ENCODE data around the gene VPS35L. TPM values are rescaled to one million over a fixed set of nuclear protein-coding genes. Genes with fewer than 3 reads are reported as not detected.

Gene VPS35L
- total and polyA plus RNA-seq, 2 donors (not counting 1 experiment from before 2014, with no cell fraction given), result 17.5 to 62.1 TPM

DNA sequence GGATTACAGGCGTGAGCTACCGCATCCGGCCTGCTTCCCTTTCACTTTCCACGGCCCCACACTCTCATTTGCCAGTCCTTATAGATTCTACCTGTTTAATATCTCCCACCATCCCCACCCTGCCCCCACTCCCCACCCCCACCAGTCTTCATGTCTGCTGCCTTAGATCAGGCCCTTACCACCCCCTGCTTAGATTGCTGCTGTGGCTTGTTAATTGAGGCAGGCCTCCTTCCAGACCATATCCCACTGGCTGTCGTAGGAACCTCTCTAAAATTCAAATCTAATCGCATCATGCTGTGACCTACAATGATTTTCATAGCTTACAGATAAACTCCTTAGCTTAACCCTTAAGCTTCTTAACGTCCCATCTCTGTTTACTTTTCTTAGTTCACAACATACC, 167.5 kb downstream of the VPS35L start:
- H3K4me3 Mint-ChIP-seq, result no peak overlapping the region
- Histone ChIP-seq H3K27me3 (replicated peaks in 1 of 4; ENCODE audit: control extremely low read depth in 1 of 4, control insufficient read depth in 3 of 4, insufficient read depth in 4 of 4, low read length in 3 of 4) (no peaks in the 10 kb centered on the region), H3K4me1 (ENCODE audit: control insufficient read depth in 2 of 2, insufficient read depth in 2 of 2, low read length in 2 of 2) (peaks cover 4 to 5% of the 10 kb centered on the region in 2 donors), H4K20me1 (ENCODE audit: control insufficient read depth, insufficient read depth, low read length, poor library complexity, severe bottlenecking) (no peaks in the 10 kb centered on the region), H3K4me3 (ENCODE audit: control extremely low read depth in 1 of 5, extremely low read depth in 1 of 5, insufficient read depth in 1 of 5, low read depth in 2 of 5, low read length in 4 of 5) (no peak overlapping the region), H3K9ac (ENCODE audit: low read length) (no peak overlapping the region), H3K79me2 (ENCODE audit: control insufficient read depth, insufficient read depth, low read length) (no peaks in the 10 kb centered on the region), H3K4me2 (replicated peaks; ENCODE audit: low read depth, low read length, poor library complexity, severe bottlenecking) (no peak overlapping the region), H2AFZ (ENCODE audit: insufficient read depth, low read depth, low read length, poor library complexity, severe bottlenecking) (no peak overlapping the region), H3K27ac (ENCODE audit: low read length in 2 of 2) (no peak overlapping the region), H3K36me3 (replicated peaks in 1 of 2; ENCODE audit: control extremely low read depth in 1 of 2, control insufficient read depth in 1 of 2, extremely low read depth in 1 of 2, insufficient read depth in 2 of 2, low read length in 1 of 2) (no peaks in the 10 kb centered on the region), H3K9me3 (ENCODE audit: control extremely low read depth in 1 of 3, control insufficient read depth in 2 of 3, insufficient read depth in 1 of 3, low read length in 2 of 3) (no peaks in the 10 kb centered on the region)
- DNase-seq, result no peak
- intact Hi-C loops (cut with micrococcal nuclease), result no loop called here
- ChIA-PET CTCF (no interaction called here), POLR2A (interaction anchor here (0.7 kb wide), 1 partner anchor 22 kb away, joined by 6 read pairs; no protein-coding TSS in a partner anchor)
- H3K4me1 Mint-ChIP-seq, result peaks cover 4% of the 10 kb centered on the region
- no peaks in the 10 kb centered on the region for H3K27me3 Mint-ChIP-seq
- H3K9me3 Mint-ChIP-seq (ENCODE audit: insufficient read depth), result no peaks in the 10 kb centered on the region
- no peak for ATAC-seq (ENCODE audit: low read depth)
- no peak for TF ChIP-seq EZH2 (IDR thresholded peaks at IDR 0.05; ENCODE audit: borderline replicate concordance, insufficient read depth, low read depth, low read length, poor library complexity, severe bottlenecking)
- TF ChIP-seq, protein P1, sequence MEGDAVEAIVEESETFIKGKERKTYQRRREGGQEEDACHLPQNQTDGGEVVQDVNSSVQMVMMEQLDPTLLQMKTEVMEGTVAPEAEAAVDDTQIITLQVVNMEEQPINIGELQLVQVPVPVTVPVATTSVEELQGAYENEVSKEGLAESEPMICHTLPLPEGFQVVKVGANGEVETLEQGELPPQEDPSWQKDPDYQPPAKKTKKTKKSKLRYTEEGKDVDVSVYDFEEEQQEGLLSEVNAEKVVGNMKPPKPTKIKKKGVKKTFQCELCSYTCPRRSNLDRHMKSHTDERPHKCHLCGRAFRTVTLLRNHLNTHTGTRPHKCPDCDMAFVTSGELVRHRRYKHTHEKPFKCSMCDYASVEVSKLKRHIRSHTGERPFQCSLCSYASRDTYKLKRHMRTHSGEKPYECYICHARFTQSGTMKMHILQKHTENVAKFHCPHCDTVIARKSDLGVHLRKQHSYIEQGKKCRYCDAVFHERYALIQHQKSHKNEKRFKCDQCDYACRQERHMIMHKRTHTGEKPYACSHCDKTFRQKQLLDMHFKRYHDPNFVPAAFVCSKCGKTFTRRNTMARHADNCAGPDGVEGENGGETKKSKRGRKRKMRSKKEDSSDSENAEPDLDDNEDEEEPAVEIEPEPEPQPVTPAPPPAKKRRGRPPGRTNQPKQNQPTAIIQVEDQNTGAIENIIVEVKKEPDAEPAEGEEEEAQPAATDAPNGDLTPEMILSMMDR (IDR thresholded peaks at IDR 0.05), result no peak
- WGBS (ENCODE audit: insufficient coverage), result 98% methylated on average over 5 of the region's 7 CpGs
- no peak overlapping the region for H3K27ac Mint-ChIP-seq

DNA sequence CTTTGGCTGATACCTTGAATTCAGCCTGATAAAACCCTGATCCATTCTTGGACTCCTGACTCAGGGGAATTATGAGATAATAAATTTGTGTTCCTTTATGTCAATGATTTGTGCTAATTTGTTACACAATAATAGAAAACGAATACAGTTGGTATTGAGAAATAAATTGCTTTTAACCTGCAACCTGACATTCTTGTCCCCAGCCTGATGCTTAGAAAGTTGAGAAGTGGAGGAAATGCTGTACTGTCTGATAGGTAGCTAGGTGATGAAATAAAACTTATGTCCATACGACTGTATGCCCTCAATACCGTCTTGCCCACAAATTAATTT, 173.1 kb downstream of the VPS35L start:
- DNase-seq, result no peak
- WGBS (ENCODE audit: insufficient coverage), result no CpG with 5 or more reads among the region's 3 CpGs
- no peak overlapping the region for H3K4me3 Mint-ChIP-seq
- no peak for TF ChIP-seq EZH2 (IDR thresholded peaks at IDR 0.05; ENCODE audit: borderline replicate concordance, insufficient read depth, low read depth, low read length, poor library complexity, severe bottlenecking)
- TF ChIP-seq, protein P1 (IDR thresholded peaks at IDR 0.05), result no peak
- H3K4me1 Mint-ChIP-seq, result no peaks in the 10 kb centered on the region
- H3K27ac Mint-ChIP-seq, result no peak overlapping the region
- Histone ChIP-seq H3K79me2 (ENCODE audit: control insufficient read depth, insufficient read depth, low read length) (no peaks in the 10 kb centered on the region), H3K27me3 (replicated peaks in 1 of 4; ENCODE audit: control extremely low read depth in 1 of 4, control insufficient read depth in 3 of 4, insufficient read depth in 4 of 4, low read length in 3 of 4) (no peaks in the 10 kb centered on the region), H3K4me1 (ENCODE audit: control insufficient read depth in 2 of 2, insufficient read depth in 2 of 2, low read length in 2 of 2) (no peaks in the 10 kb centered on the region), H3K36me3 (replicated peaks in 1 of 2; ENCODE audit: control extremely low read depth in 1 of 2, control insufficient read depth in 1 of 2, extremely low read depth in 1 of 2, insufficient read depth in 2 of 2, low read length in 1 of 2) (no peaks in the 10 kb centered on the region), H3K4me3 (ENCODE audit: control extremely low read depth in 1 of 5, extremely low read depth in 1 of 5, insufficient read depth in 1 of 5, low read depth in 2 of 5, low read length in 4 of 5) (no peak overlapping the region), H4K20me1 (ENCODE audit: control insufficient read depth, insufficient read depth, low read length, poor library complexity, severe bottlenecking) (no peaks in the 10 kb centered on the region), H3K4me2 (replicated peaks; ENCODE audit: low read depth, low read length, poor library complexity, severe bottlenecking) (no peak overlapping the region), H3K27ac (ENCODE audit: low read length in 2 of 2) (no peak overlapping the region), H3K9me3 (ENCODE audit: control extremely low read depth in 1 of 3, control insufficient read depth in 2 of 3, insufficient read depth in 1 of 3, low read length in 2 of 3) (no peaks in the 10 kb centered on the region), H2AFZ (ENCODE audit: insufficient read depth, low read depth, low read length, poor library complexity, severe bottlenecking) (no peak overlapping the region), H3K9ac (ENCODE audit: low read length) (no peak overlapping the region)
- H3K9me3 Mint-ChIP-seq (ENCODE audit: insufficient read depth), result no peaks in the 10 kb centered on the region
- POLR2A ChIA-PET, result interaction anchor here (0.6 kb wide), 1 partner anchor 9 kb away, joined by 8 read pairs; no protein-coding TSS in a partner anchor
- intact Hi-C loops (cut with micrococcal nuclease), result no loop called here
- CTCF ChIA-PET, result no interaction called here
- H3K27me3 Mint-ChIP-seq, result no peaks in the 10 kb centered on the region
- ATAC-seq (ENCODE audit: low read depth), result no peak
